HepG2 (cell line): ENCODE data around the gene LPXN. TPM values are rescaled to one million over a fixed set of nuclear protein-coding genes. Genes with fewer than 3 reads are reported as not detected.

ENCODE experiments used
- BRF2 ChIP-seq: sonication (generic); formaldehyde crosslinking; IDR thresholded peaks from 2 replicates; pipeline ENCODE4 v1.8.1; 2022; ENCODE audit warnings: mild to moderate bottlenecking, missing genetic modification reagents
- CBX1 ChIP-seq: IDR thresholded peaks from one replicate; pipeline ENCODE4 v1.6.1; 2016; ENCODE audit warnings: antibody characterized with exemption, low read depth
- ELF1 ChIP-seq: sonication (generic); formaldehyde crosslinking; IDR thresholded peaks from 2 replicates; pipeline ENCODE4 v1.4.0; 2020; ENCODE audit warnings: missing genetic modification reagents
- HES4 ChIP-seq: sonication (generic); formaldehyde crosslinking; IDR thresholded peaks from 2 replicates; pipeline ENCODE4 v1.9.0; 2021; ENCODE audit warnings: mild to moderate bottlenecking, missing genetic modification reagents, borderline replicate concordance
- KLF12 ChIP-seq: sonication (generic); formaldehyde crosslinking; IDR thresholded peaks from 2 replicates; pipeline ENCODE4 v1.4.0; 2020; ENCODE audit warnings: missing genetic modification reagents, borderline replicate concordance
- MXD4 ChIP-seq: IDR thresholded peaks from 2 replicates; pipeline ENCODE4 v1.6.1; 2016; ENCODE audit warnings: mild to moderate bottlenecking, missing biosample characterization, missing genetic modification reagents
- NFE2L1 ChIP-seq: sonication (generic); formaldehyde crosslinking; IDR thresholded peaks from 2 replicates; pipeline ENCODE4 v1.4.0; 2020; ENCODE audit warnings: missing genetic modification reagents, mild to moderate bottlenecking, borderline replicate concordance
- SNAPC4 ChIP-seq: sonication (generic); formaldehyde crosslinking; IDR thresholded peaks from 2 replicates; pipeline ENCODE4 v1.4.0; 2020; ENCODE audit warnings: mild to moderate bottlenecking, missing genetic modification reagents
- TBL1XR1 ChIP-seq: fragments of 150-350 bp; IDR thresholded peaks from 2 replicates; pipeline ENCODE4 v1.6.1; 2014; ENCODE audit warnings: borderline replicate concordance, low read length; ENCODE audit not compliant: partially characterized antibody
- TRIM22 ChIP-seq: fragments of 450-650 bp; IDR thresholded peaks from 2 replicates; pipeline ENCODE4 v1.6.1; 2017
- ZBTB2 ChIP-seq: sonication (generic); formaldehyde crosslinking; IDR thresholded peaks from 2 replicates; pipeline ENCODE4 v1.8.0; 2022; ENCODE audit warnings: low read depth, missing genetic modification reagents
- ZBTB26 ChIP-seq: IDR thresholded peaks from 2 replicates; pipeline ENCODE4 v1.6.1; 2016; ENCODE audit warnings: missing compliant biosample characterization, missing genetic modification reagents, borderline replicate concordance
- ZBTB42 ChIP-seq: sonication (generic); formaldehyde crosslinking; IDR thresholded peaks from 2 replicates; pipeline ENCODE4 v1.5.0; 2020; ENCODE audit warnings: mild to moderate bottlenecking, missing genetic modification reagents
- ZNF468 ChIP-seq: sonication (generic); formaldehyde crosslinking; IDR thresholded peaks from 2 replicates; pipeline ENCODE4 v1.8.0; 2022; ENCODE audit warnings: mild to moderate bottlenecking, moderate library complexity, missing genetic modification reagents
- ZNF552 ChIP-seq: sonication (generic); formaldehyde crosslinking; IDR thresholded peaks from 2 replicates; pipeline ENCODE4 v1.9.0; 2022; ENCODE audit warnings: missing genetic modification reagents, mild to moderate bottlenecking, borderline replicate concordance
- ZSCAN20 ChIP-seq: sonication (generic); formaldehyde crosslinking; IDR thresholded peaks from 2 replicates; pipeline ENCODE4 v1.4.0; 2020; ENCODE audit warnings: missing genetic modification reagents, mild to moderate bottlenecking, borderline replicate concordance
- polyA plus RNA-seq, 8 experiments: library from polyadenylated mRNA; depleted of rRNA in 3 of 8; stranded (reverse) in 7 of 8; unstranded in 1 of 8; fragments of >200 nt; fragmentation: Illumina TruSeq in 4 of 8; extraction: Trizol in 4 of 8; gene quantifications; 2 replicates each; pipeline versions ENCODE4 v1.2.1 to v1.2.3, GENCODE V29; 2011 to 2016; ENCODE audit warnings: low read depth in 4 of 8, missing spikeins in 1 of 8, mixed read lengths in 1 of 8; ENCODE audit not compliant: insufficient read depth in 1 of 8
- total RNA-seq, 5 experiments: library from RNA; depleted of rRNA; stranded (reverse); fragments of >200 nt; fragmentation: Illumina TruSeq; extraction: Trizol; gene quantifications; 2 replicates each; pipeline ENCODE4 v1.2.3, GENCODE V29; 2016; ENCODE audit warnings: low read depth in 1 of 5

The LPXN gene
- total and polyA plus RNA-seq, 2 of the 13 experiments (the other 11 are each of a cell fraction or from before 2014, with no cell fraction given): 1.7 to 3.5 TPM

GRCh38 chr11:58579192-58580129, 3.8 kb upstream of the LPXN start (continued):
- TF ChIP-seq SNAPC4 (no peak), ZBTB42 (no peak), BRF2 (CRISPR knock-in tag) (no peak), TBL1XR1 (peak; percentile 14), KLF12 (no peak), MXD4 (CRISPR knock-in tag) (peak; percentile 97), ZNF468 (CRISPR knock-in tag) (no peak), ZSCAN20 (0 out of 2 replicates have a peak, but pooled peaks have one; percentile 33), ZNF552 (no peak), ZBTB26 (no peak), NFE2L1 (no peak), ZBTB2 (CRISPR knock-in tag) (no peak), CBX1 (peak; percentile 81), HES4 (peak; percentile 71), TRIM22 (no peak), ELF1 (CRISPR knock-in tag) (no peak)
